Neural crest cell (in vitro differentiated cells): ENCODE data around the gene LLGL2. TPM values are rescaled to one million over a fixed set of nuclear protein-coding genes. Genes with fewer than 3 reads are reported as not detected.
A peak's percentile ranks its signal among the peaks of the same experiment; 100 is the strongest.
"Not testable (repeated sequence)": the region's sequence is repeated elsewhere in the genome, so short reads cannot be mapped to it uniquely, and the experiment has no call there.

Experiments
- DNase-seq: peaks from one replicate; pipeline ENCODE4 v3.0.0; 2021; ENCODE audit warnings: low read depth, mixed read lengths, low spot score
- H3K27ac Mint-ChIP-seq: one replicate; pipeline ENCODE4 v1.8.0; 2021; ENCODE audit warnings: mild to moderate bottlenecking, mixed read lengths; ENCODE audit not compliant: unreplicated experiment
- H3K27me3 Mint-ChIP-seq: 2 replicates; pipeline ENCODE4 v1.8.0; 2021; ENCODE audit warnings: low read depth, mild to moderate bottlenecking, mixed read lengths
- H3K36me3 Mint-ChIP-seq: 2 replicates; pipeline ENCODE4 v1.8.0; 2021; ENCODE audit warnings: low read depth, mild to moderate bottlenecking, mixed read lengths
- H3K4me1 Mint-ChIP-seq: 2 replicates; pipeline ENCODE4 v1.8.0; 2021; ENCODE audit warnings: mixed read lengths
- H3K4me3 Mint-ChIP-seq: one replicate; pipeline ENCODE4 v1.8.0; 2021; ENCODE audit warnings: mild to moderate bottlenecking, mixed read lengths
- H3K9me3 Mint-ChIP-seq: 2 replicates; pipeline ENCODE4 v1.8.0; 2021; ENCODE audit warnings: mixed read lengths
- long read RNA-seq: library from polyadenylated mRNA; unstranded; transcript quantifications from one replicate; pipeline ENCODE4 v2.0.0, GENCODE V29; 2020
- total RNA-seq: library from RNA; stranded (reverse); gene quantifications from 2 replicates; pipeline ENCODE4 v1.2.1, GENCODE V29; 2021
- TF ChIP-seq, protein P1 (sequence below): fragments of 200-600 bp; sonication (generic); conservative IDR thresholded peaks from 2 replicates; pipeline ENCODE4 v1.5.0; 2021; ENCODE audit warnings: antibody characterized with exemption, mild to moderate bottlenecking

LLGL2 gene, protein sequence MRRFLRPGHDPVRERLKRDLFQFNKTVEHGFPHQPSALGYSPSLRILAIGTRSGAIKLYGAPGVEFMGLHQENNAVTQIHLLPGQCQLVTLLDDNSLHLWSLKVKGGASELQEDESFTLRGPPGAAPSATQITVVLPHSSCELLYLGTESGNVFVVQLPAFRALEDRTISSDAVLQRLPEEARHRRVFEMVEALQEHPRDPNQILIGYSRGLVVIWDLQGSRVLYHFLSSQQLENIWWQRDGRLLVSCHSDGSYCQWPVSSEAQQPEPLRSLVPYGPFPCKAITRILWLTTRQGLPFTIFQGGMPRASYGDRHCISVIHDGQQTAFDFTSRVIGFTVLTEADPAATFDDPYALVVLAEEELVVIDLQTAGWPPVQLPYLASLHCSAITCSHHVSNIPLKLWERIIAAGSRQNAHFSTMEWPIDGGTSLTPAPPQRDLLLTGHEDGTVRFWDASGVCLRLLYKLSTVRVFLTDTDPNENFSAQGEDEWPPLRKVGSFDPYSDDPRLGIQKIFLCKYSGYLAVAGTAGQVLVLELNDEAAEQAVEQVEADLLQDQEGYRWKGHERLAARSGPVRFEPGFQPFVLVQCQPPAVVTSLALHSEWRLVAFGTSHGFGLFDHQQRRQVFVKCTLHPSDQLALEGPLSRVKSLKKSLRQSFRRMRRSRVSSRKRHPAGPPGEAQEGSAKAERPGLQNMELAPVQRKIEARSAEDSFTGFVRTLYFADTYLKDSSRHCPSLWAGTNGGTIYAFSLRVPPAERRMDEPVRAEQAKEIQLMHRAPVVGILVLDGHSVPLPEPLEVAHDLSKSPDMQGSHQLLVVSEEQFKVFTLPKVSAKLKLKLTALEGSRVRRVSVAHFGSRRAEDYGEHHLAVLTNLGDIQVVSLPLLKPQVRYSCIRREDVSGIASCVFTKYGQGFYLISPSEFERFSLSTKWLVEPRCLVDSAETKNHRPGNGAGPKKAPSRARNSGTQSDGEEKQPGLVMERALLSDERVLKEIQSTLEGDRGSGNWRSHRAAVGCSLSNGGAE
- 3.4 and 4.3 TPM in 2 replicates for total RNA-seq
- long read RNA-seq: 0 reads

DNA sequence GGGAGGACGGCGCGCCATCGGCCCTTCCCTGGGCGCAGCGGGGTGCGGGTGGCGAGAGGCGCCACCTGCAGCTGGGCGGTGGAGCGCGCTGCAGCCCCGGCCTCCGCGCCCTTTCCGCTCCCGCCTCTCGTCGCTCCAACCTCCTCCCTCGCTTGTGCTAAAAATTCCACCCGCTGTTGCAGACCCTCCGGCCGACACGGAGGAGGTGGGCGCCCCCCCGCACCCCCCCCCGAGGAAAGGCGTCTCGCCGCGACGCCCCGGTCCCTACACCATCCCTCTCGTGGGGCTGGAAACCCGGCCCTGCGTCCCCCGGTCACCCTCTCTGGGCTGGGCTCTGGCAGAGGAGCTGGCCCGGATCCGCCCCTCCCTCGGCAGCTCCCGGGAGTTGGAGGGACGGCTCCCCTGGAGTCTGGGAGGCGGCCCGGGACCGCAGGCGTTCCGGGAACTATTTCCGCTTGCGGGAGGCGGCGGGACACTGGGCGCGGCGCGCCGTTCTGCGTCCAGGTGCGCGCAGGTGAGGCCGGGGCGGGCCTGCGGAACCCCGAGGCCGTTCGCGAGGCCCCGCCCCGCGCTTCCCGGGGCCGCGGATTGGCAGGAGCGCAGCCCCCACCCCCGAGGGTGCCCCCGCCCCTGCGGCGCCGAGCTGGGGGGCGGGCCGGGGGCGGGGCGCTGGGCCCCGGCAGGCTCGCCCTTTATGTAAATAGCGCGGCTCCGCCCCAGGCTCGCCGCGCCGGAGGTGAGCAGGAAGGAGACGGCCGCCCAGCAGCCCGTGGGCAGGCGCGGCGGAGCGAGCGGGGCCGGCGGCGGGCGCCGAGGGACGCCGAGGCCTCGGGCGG, at the start of gene LLGL2:
Gene LLGL2, plus strand, starts transcription at position 728 of the 836 bp plus-strand sequence. CDS start 17,730 bp downstream, outside the sequence.
- Mint-ChIP-seq H3K4me1 (peaks cover 7% of the 10 kb centered on the region), H3K4me3 (peak within 1 kb of the TSS; percentile 78), H3K27me3 (peaks cover 18% of the 10 kb centered on the region), H3K27ac (peak within 1 kb of the TSS; percentile 35), H3K36me3 (peaks cover 5% of the 10 kb centered on the region), H3K9me3 (no peaks in the 10 kb centered on the region)
- TF ChIP-seq, protein P1, sequence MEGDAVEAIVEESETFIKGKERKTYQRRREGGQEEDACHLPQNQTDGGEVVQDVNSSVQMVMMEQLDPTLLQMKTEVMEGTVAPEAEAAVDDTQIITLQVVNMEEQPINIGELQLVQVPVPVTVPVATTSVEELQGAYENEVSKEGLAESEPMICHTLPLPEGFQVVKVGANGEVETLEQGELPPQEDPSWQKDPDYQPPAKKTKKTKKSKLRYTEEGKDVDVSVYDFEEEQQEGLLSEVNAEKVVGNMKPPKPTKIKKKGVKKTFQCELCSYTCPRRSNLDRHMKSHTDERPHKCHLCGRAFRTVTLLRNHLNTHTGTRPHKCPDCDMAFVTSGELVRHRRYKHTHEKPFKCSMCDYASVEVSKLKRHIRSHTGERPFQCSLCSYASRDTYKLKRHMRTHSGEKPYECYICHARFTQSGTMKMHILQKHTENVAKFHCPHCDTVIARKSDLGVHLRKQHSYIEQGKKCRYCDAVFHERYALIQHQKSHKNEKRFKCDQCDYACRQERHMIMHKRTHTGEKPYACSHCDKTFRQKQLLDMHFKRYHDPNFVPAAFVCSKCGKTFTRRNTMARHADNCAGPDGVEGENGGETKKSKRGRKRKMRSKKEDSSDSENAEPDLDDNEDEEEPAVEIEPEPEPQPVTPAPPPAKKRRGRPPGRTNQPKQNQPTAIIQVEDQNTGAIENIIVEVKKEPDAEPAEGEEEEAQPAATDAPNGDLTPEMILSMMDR: peak; percentile 58
- DNase-seq: peak; percentile 48

DNA sequence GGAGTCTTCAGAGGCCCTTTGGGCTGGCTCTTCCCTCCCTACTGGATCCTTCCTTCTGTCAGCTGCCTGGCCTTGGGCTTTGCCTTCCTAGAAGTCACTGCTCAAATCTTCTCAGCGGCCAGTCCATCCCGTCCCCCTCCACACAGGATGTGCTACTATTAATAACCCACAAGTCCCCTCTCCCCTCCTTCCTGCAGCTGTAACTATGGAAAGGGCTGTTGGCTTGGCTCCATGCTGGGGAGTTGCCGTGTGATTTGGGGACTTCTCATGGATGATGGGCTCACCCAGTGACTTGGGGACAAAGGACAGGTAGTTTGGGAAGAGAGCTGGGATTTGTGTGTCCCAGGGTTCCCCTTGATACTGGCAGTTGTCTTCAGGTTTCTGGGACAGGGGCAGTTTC, 49.6 kb upstream of the LLGL2 start:
- H3K4me3 Mint-ChIP-seq: peak overlapping the region; percentile 25

DNA sequence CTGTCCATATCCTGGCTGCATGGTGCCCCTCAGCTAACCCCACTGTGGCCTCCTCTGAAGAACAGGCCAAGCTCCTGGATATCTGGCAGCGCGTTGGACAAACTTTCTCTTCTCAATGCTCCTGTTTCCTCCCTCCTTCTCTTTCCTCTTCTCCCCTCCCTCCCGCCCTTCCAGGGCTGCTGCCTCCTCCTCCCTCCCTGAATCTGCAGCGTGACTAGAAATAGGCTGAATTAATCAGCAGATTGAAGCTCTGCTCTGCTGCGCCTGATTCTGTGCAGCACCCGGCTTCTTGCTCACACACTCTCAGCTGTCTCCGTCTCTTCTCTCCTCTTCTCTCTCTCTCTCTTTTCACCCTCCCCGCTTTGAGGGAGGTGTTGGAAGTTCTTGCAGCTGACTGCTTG, 49.2 kb upstream of the LLGL2 start:
- Mint-ChIP-seq H3K27me3 (no peaks in the 10 kb centered on the region), H3K4me3 (peak overlapping the region; percentile 25), H3K4me1 (peaks cover 67% of the 10 kb centered on the region), H3K27ac (peak overlapping the region; percentile 97), H3K36me3 (peaks cover 4% of the 10 kb centered on the region), H3K9me3 (no peaks in the 10 kb centered on the region)
- DNase-seq: peak; percentile 20
- TF ChIP-seq, protein P1: no peak

More for the DNA sequence above, 49.6 kb upstream of the LLGL2 start:
- Mint-ChIP-seq H3K27me3 (no peaks in the 10 kb centered on the region), H3K4me1 (peaks cover 64% of the 10 kb centered on the region), H3K9me3 (no peaks in the 10 kb centered on the region), H3K27ac (peak overlapping the region; percentile 97), H3K36me3 (peaks cover 4% of the 10 kb centered on the region)
- DNase-seq: no peak
- TF ChIP-seq, protein P1: no peak

DNA sequence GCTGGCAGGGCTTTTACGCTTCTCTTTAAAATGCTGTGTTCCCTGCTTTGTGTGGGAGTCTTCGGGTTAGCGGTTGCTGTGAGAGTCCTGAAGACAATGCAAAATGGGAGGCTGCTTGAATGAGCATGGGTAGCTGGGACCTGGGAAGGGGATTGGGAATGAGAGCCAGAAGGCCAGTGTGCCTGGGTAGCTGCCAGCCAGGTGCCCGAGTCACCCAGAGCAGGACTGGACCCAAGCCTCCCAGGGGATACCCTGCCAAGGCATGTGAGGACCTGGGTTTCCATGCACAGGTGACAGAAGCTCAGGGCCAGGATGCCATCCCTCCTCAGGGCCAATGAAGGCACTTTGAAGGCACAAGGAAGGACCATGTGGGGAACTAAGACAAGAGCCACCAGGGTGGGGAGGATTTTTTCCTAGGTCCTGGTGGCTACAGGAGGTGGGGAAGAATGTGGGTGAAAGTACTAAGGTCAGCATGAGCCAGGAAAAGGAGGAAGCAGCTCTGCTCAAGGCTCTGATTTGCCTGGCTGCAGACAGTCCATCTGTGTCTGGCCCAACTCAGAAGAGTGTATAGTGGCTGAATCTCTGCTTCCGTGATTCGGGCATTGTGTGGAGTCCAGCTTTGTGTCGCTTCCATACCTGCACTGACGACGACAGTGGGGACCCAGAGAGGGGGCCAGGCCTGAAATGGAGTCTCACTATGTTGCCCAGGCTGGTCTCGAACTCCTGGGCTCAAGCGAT, 48.6 kb upstream of the LLGL2 start:
- no peak for DNase-seq
- H3K27ac Mint-ChIP-seq: peak overlapping the region; percentile 97

DNA sequence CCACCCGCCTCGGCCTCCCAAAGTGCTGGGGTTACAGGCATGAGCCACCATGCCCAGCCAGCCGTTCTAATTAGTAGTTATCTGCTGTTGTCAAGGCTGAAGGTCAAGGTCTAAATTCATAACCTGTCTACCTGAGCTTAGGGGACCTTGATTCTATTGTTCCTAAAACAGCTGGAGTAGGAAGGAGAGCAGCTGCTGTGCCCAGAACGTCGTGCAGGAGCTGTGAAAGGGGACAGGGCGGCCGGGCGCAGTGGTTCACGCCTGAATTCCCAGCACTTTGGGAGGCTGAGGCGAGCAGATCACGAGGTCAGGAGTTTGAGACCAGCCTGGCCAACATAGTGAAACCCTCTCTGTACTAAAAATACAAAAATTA, 48.0 kb upstream of the LLGL2 start:
- H3K9me3 Mint-ChIP-seq: not testable (repeated sequence)

More for the DNA sequence above, 48.6 kb upstream of the LLGL2 start:
- TF ChIP-seq, protein P1: no peak
- Mint-ChIP-seq H3K4me1 (peaks cover 67% of the 10 kb centered on the region), H3K36me3 (peaks cover 2% of the 10 kb centered on the region), H3K4me3 (peak overlapping the region; percentile 25), H3K27me3 (no peaks in the 10 kb centered on the region), H3K9me3 (no peaks in the 10 kb centered on the region)

More for the DNA sequence above, 48.0 kb upstream of the LLGL2 start:
- H3K36me3 Mint-ChIP-seq, H3K27me3 Mint-ChIP-seq, H3K27ac Mint-ChIP-seq, DNase-seq: not testable (repeated sequence)
- Mint-ChIP-seq H3K4me1 (peaks cover 67% of the 10 kb centered on the region), H3K4me3 (peak overlapping the region; percentile 25)
